ENCODE measurements around the gene CYB5R3.

DNA sequence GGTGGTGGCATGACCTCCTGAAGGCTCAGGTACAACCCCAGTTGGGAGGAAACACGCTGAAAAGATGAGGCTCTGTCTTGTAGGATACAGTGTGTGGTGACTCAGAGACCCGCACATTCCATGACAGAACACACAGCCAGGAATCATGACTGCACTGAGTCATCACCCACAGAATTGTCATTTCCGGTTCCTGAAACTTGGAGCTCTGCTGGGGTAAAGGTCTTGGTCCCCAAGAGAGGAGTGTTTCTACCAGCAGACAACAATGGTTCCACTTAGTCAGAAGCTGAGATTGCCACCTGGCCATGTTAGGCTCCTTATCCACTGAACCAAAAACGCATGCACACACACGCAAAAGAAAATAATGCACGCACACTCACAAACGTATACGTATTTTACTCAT, 31.5 kb upstream of the CYB5R3 start:
- TF ChIP-seq, protein P1, sequence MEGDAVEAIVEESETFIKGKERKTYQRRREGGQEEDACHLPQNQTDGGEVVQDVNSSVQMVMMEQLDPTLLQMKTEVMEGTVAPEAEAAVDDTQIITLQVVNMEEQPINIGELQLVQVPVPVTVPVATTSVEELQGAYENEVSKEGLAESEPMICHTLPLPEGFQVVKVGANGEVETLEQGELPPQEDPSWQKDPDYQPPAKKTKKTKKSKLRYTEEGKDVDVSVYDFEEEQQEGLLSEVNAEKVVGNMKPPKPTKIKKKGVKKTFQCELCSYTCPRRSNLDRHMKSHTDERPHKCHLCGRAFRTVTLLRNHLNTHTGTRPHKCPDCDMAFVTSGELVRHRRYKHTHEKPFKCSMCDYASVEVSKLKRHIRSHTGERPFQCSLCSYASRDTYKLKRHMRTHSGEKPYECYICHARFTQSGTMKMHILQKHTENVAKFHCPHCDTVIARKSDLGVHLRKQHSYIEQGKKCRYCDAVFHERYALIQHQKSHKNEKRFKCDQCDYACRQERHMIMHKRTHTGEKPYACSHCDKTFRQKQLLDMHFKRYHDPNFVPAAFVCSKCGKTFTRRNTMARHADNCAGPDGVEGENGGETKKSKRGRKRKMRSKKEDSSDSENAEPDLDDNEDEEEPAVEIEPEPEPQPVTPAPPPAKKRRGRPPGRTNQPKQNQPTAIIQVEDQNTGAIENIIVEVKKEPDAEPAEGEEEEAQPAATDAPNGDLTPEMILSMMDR (IDR thresholded peaks at IDR 0.05), result no peak
- no peak for TF ChIP-seq POLR2A (IDR thresholded peaks at IDR 0.05)
